HG02588 (cell line): ENCODE results near the gene DCPS.
"Not testable (repeated sequence)": the region's sequence is repeated elsewhere in the genome, so short reads cannot be mapped to it uniquely, and the experiment has no call there.

Experiments
- ATAC-seq: cut with Tn5 transposase; IDR thresholded peaks from one replicate; pipeline ENCODE4 v1.9.1; 2021; ENCODE audit warnings: mild to moderate bottlenecking, moderate library complexity; ENCODE audit not compliant: unreplicated experiment

DCPS gene

DNA sequence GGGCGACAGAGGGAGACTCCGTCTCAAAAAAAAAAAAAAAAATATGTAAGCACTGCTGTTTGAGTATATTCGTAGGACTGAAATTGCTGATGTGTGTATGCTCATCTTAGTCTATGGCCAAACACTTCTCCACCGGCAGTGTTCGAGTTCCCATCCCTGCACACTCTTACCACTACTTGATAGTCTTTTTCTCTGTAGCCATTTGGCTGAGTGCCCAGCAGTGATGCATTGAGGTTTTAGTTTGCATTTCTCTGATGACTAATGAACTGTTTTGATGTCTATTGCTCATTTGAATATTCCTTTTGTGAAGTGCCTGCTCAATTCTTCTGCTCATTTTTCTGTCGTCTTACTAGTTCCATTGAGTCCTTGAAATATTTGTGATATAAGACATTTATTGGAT is 19.0 kb upstream of the DCPS start:
- peak; percentile 41 for ATAC-seq

DNA sequence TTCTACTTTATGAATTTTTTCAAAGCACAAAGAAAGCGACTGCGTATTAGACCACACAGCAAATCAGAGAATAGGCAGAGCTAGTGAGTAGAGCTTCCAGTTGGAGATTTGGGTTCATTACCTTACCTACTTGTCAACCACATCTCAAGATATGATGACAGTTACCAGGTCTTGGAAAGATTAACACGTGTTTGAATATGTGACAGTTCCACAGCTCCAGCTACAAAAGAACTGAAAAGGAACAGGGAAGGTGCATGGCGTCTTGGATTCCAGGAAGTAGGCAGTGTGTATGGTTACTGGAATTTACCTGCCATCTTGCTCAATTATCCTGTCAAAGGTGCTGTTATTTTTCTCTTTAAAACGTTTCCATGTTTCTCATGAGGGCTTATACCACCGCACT is 15.6 kb upstream of the DCPS start:
- no peak for ATAC-seq

DNA sequence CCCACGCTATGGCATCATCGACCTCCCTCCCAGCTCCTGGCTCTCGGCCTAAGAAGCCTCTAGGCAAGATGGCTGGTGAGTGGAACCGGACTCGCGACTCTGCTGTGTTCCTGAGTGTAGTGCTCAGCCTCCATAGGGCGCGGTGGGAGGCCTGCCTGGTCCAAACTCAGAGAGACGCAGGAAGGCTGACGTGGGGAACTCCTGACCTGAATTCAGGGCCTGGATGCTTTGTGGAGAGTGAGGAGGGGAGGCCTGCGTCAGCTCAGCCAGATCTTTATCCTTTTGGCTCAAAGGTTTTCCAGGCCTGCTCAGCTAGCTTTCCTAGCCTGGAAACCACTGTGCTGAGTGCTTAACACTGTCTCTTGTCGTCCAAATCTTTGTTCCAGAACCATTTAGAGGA is 13.0 kb upstream of the DCPS start:
- no peak for ATAC-seq

DNA sequence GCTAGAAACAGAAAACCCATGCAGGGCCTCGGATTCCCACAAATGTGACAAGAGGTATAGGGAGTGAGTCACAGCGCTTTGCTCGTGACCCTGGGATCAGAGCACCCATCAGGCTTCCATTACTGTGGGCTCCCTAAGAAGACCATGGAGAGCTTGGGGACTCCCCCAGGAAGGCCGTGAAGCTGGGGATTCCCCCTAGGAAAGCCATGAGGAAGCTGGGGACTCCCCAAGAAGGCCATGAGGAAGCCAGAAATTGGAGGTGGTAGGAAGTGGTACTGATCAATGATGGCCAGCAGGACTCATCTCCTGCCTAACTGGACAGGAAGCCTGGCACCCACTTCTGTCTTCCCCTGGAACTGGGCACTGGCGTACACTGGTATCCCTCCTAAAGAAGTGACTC is 10.1 kb upstream of the DCPS start:
- ATAC-seq = peak; percentile 65

DNA sequence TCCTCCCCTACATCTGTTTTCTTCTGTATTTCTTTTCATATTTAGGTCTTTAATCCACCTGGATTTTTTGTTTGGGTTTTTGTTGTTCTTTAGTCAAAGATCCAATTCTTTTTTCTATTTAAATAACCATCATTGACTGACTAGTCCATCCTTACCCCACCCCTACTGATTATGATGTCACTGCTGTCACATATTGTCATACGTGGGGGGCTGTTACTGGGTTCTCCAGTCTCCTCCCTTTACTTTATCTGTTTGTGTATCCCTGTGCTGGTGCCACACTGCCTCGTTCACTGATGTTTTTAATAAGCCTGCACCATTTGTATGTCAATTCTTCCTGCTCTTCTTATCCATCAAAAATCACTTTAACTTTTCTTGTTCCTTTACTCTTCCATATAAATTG is 6.9 kb upstream of the DCPS start:
- no peak for ATAC-seq

DNA sequence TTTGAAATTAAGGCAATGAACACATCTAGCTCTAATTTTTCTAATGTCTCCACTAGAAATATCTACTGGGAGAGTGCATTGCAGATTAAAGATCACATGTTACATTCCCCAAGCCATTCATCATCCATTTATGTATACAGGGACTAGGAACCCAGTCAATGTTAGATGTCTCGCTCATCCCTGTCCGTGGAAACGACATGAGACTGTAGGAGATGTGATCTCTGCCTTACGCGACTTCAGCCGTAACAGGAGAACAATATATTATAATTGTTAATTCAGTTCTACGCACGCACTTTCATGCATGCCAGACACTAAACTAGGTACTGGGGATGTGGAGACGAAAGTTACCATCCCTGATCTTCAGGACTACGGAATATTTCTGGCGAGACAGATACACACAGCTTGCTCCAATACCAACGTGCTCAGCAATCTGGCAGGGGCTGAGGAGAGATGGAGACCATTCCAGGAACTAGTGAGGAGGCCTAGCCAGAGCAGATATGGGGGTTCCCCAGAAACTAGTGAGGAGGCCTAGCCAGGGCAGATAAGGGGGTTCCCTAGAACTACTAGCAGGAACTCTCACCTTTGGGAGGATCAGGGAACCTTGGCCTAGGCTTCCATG is 706 bp downstream of the DCPS start:
- ATAC-seq = peak; percentile 26

DNA sequence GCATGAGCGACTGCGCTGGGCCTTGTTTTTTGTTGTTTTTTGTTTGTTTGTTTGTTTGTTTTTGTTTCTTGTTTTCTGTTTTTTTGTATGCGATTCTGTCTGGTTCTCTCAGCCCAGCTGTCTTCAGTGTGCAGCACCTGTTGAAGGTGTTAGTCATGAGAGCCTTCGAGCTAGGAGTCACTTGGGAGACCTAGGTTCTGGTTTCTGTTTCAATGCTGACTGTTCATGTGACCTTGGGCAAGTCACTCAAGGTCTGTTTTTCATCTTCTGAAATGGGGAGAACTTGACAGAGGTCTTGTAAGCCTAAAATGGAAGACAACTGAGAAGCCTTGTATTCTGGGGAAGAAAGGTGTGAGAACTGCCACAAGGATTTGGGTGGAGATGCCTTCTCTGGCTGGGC is 1.8 kb downstream of the DCPS start:
- peak; percentile 57 for ATAC-seq

DNA sequence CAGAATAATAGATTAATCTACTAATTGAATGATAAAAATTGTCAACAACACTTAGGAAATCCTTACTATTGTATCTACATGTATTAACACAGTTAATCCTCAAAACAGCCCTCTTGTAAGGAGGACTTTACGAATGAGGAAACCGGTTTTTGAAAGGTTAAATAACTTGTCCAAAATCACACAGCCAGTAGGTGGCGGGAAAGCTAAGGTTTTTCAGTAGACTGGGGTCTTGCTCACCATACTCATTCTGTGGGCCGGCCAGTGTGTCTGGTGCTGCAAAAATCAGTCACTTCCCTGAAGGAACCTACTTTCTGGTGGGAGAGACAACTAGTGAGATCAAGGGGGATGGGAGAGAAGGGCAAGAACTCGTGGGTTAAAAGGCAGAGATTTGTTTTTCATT is 3.8 kb downstream of the DCPS start:
- ATAC-seq = no peak

DNA sequence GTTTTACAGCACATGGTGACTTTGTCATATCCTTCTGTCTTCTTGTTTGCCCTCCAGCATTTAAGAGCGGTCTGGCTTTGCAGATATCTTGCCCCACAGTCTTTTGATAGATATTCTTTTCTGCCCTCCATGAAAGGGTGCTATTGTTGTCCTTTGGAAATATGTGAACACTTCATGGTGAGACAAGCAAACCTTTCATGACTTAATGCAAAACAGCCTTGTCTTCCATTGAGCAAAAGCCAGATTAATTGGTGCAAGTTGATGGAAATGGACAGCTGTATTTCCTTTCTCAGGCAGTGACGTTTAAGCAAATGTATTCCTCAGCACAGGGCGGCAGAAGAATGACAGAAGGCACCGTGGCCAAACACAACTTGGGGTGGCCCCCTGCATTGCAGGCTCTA is 4.4 kb downstream of the DCPS start:
- no peak for ATAC-seq

DNA sequence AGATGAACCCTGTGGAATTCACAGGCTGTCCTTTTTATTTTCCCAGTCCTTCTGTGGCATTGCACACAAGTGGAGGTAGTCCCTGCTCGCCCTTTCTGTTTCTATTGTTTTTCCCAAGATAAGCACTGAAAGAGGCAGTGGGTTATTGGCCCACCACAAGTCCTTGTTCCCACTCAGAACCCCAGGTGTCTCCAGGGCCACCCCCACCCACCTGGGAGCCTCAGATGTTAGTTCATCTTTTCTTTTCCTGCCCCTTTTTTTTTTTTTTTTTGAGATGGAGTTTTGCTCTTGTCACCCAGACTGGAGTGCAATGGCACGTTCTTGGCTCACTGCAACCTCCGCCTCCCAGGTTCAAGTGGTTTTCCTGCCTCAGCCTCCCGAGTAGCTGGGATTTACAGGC is 4.9 kb downstream of the DCPS start:
- ATAC-seq = not testable (repeated sequence)

DNA sequence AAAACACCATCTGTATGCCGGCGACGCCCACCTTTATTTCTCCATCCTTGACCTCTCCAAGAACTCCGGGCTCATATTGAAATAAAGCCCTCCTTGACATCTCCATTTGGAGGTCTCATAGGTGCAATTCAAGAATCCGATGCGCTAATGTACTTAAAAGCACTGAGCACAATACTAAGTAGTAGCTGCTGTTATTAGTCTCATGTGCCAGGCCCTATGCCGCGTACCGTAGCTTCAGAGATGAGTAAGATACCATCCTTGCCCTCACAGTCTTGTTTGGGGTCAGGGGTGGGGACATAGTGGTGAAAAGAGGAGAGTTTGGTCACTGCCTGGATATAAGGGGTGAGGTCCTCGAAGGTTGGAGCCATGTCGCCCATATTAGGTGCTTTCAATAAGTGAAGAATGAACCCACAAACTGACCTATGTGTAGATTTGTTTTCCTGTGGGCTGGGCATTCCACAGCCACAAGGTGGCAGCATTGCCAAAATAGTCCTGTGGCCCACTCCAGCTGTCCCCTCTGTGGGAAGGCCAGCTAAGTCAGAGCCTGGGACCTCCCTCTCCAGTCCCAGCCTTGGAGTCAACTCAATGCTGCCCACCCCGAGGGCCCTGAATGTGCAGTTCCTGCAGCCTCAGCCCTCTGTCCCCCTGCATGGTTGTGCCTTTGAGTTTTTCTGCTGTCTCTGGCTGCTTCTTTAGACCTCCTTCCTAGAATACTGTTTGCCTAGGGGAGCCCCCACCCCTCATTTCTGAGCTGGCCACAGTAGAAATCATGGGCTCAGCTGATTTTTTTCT is 6.5 kb downstream of the DCPS start:
- peak; percentile 38 for ATAC-seq

DNA sequence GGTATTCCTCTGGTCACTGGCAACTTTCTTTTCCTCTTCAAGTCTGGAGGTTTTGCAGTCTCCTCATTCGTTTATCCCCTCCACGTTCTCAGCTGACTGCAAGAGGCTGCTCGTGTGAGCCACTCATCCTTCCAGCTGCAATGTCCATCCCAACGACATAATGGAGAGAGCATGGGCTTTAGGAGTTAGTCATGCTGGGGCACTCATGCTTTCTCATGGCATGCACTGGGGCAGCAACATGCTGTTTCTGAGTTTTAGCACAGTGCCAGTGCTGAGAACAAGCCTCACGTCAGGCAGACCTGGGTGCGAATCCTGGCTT is 7.1 kb downstream of the DCPS start:
- no peak for ATAC-seq

DNA sequence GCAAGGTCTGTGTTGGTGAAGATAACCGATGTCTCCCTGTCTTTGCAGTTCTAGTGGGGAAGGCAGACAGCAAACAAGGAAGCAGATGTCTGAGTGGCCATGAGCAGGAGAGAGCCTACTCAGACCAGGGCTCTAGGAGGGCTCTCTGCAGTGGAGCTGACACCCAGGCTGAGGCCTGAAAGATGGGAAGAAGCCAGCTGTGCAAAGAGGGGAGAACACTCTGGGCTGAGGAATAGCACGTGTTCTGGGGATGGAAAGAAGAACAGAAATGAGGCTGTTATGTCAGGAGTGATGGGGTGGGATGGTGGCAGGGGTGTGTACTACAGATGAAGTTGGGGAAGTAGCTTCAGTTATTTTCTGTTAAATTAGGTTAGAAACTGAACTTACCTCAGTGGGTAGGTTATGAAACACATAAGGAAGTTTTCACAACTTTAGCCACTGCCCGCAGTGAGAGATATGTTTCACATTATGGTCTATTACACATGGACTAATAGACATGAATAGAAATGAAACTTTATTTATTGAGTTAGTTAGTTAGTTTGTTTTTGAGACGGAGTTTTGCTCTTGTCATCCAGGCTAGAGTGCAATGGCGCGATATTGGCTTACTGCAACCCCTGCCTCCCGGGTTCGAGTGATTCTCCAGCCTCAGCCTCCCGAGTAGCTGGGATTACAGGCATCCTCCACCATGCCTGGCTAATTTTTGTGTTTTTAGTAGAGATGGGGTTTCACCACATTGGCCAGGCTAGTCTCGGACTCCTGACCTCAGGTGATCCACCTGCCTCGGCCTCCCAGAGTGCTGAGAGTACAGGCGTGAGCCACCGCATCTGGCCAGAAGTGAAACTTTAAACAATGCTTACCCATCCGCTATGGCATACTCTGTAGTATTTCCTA is 7.8 kb downstream of the DCPS start:
- peak; percentile 74 for ATAC-seq

DNA sequence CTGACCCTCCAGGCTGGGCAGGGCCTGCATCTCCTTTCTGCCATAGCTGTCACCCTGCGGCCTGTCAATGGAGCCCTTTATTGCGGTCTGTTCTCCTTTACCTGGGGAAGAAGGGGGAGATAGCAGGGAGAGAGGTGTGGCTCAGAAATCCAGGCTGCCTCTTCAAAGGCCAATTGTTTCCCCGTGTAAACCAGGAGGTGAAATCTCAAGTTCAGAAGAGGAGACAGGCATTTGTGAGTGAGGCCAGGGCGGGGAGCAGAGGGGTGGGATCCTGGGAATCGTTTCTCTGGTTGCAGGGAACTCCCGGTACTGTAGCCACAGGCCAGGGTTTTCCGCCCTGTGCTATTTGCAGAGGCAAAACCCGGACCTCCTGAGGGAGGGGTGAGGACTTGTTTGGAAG is 9.1 kb downstream of the DCPS start:
- no peak for ATAC-seq

DNA sequence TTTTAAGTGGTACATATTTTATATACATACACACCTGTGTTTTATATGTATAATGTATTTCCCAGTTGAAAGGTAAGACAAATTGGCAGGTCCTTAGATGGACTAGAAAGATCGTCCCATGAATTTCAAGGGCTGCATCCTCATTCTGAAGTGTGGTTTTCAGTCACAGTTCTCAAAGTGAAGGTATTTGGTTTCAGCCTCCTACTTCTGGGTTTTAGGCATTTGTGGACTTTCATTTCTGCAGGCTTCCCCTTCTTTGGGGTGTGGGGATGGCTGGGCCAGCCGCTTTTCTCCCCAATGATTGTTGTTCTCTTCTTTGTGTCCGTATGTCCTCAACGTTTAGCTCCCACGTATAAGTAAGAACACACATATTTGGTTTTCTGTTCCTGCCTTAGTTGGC is 10.0 kb downstream of the DCPS start:
- ATAC-seq = no peak

DNA sequence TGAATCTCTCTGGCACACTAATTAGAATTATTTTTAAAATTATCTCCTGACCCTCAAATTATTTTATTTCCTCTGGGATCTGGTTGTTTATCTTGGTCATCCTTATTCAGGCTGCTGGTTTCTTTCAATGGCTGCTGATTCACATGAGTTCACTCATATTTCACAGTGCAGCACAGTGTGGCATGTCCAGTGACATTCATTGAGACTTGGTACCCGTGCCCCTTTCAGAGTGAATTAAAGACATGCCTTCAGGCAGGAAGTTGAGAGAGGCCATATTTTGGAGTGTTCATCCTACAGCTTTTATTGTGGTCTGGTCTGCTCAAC is 13.5 kb downstream of the DCPS start:
- ATAC-seq = no peak

DNA sequence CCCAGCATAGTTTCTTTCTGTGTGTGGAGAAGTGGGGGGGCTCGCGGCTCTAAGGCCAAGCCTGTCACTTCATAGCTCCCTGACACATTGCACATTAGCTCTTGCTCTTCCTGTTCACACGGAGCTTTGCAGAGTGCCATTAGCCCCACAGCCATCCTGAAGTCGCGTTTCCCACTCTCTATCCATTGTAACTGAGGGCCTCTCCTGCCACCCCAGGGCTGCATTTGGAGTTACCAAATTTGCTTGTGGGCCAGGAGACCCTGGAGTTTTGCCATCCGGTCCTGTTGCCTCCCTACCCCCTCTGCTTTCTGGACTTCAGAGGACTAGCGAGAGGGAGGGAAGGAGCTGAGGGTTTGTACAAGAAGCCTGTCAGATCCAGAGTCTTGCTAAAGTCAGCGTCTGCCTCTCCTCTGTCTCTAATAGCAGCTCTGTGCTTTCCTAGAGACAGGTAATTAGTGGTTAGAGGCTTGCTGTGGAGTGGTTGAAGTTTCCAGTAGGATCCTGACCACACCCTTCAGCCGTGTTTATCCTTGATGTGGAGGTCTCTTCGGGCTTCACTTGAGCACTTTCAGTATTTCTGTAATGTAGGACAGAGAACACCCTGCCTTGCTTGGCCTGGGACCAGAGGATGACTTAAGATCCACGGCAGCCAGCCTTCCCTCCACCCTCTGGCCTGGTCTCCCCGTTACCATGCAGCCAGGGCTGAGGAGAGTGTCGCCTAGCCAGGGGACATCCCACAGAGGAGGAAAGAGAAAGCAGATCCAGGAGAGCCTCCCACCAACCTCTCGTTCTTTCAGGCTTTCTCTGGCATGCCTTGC is 14.1 kb downstream of the DCPS start:
- peak; percentile 13 for ATAC-seq

DNA sequence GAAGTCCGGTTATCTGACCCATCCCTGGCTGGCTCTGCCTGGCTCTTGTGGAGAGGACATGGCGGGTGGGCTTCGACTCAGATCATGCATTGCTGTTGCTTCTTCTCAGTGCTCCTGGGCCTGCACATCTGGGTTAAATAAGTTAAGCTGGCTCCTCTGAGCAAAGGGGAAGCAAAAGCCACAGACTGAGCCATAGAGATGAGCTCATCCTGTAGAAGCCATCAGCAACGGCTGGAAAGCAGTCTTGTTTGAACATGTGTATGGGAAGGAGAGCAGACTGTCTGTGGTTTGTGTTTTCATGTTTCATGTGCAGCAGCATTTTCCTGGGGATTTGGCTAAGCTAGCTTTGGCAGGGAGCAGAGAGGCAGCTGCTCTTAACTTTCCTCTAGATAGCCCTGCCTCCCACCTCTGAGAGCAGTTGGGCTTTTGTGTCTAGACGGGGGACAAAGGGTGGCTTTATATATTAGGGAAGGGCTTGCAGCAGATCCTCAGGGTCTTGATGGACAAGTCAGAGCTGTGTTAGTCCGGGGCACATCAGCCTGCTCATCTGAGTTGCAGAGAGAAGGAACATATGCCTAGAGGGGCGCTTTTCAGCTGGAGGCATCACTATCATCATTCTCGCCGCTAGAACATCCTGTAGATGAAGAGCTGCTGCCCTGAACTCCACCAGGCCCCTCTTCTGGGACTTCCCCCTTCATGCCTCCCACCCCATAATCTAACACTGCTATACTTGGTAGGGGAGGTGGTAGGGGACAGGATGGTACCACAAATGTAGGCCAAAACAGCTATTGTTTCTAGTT is 14.9 kb downstream of the DCPS start:
- peak; percentile 93 for ATAC-seq

DNA sequence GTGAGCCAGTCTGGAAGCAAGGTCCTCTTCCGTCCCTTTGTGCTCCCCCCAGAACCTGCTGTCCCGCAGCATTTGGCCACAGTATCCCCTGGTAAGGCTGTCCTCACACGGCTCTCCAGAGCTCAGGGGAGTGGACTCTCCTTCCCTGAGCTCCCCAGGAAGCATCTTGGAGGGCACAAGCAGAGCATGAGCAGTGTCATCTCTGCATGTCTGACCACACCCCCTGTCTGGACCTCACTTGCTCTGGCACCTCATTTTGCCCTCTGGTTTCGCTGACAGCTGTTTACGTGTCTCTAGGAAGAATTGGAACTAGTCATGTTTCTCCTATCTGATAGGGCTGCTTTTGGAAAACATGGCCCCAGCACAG is 15.5 kb downstream of the DCPS start:
- ATAC-seq = no peak

DNA sequence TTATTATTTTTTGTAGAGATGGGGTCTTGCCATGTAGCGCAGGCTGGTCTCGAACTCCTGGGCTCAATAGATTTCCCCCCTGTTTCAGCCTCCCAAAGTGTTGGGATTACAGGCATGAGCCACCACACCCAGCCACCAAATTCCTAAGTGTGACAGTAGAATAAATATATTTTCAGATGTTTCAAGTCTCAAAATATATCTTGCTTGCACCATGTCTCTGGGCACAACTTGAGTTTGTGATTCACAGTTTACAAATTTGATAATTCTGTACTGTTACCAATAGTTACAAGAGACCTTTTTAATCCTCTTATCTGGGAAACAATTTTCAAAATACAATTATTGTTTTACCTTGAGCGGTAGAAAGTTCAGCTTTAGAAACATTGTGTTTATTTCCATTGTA is 19.1 kb downstream of the DCPS start:
- ATAC-seq = no peak
